Bronchial epithelial cell (primary cell): Measurements from ENCODE around the gene RHOB. TPM values are rescaled to one million over a fixed set of nuclear protein-coding genes. Genes with fewer than 3 reads are reported as not detected.
"Not testable (repeated sequence)": the region's sequence is repeated elsewhere in the genome, so short reads cannot be mapped to it uniquely, and the experiment has no call there.

Experiments used
- DNase-seq: peaks from one replicate; pipeline ENCODE4 v3.0.0-alpha.2; 2010; ENCODE audit warnings: low read depth
- FAIRE-seq: peaks from 2 replicates; lab custom pipeline; 2011; peaks lifted over from hg19 to GRCh38; lab: Jason Lieb, UNC
- H3K27me3 ChIP-seq: 2 replicates; pipeline ENCODE4 v1.5.1; 2011; ENCODE audit warnings: low read length; ENCODE audit not compliant: control insufficient read depth, insufficient read depth
- H3K36me3 ChIP-seq: 2 replicates; pipeline ENCODE4 v1.5.1; 2011; ENCODE audit warnings: low read length; ENCODE audit not compliant: control insufficient read depth, insufficient read depth
- H3K4me3 ChIP-seq: 2 replicates; pipeline ENCODE4 v1.5.1; 2011; ENCODE audit warnings: mild to moderate bottlenecking, low read depth, low read length, control low read depth
- total RNA-seq: library from RNA; depleted of rRNA; stranded (reverse); fragments of >200 nt; gene quantifications from 2 replicates; pipeline ENCODE4 v1.2.1, GENCODE V29; 2014
- TF ChIP-seq, protein P1 (sequence below): IDR thresholded peaks from 2 replicates; pipeline ENCODE4 v1.5.1; 2011; ENCODE audit warnings: mild to moderate bottlenecking, moderate library complexity, low read length, control low read depth, inconsistent platforms; ENCODE audit not compliant: insufficient read depth, severe bottlenecking

The RHOB gene
- total RNA-seq, 1 donor from 2014 or later: 51.9 TPM

DNA sequence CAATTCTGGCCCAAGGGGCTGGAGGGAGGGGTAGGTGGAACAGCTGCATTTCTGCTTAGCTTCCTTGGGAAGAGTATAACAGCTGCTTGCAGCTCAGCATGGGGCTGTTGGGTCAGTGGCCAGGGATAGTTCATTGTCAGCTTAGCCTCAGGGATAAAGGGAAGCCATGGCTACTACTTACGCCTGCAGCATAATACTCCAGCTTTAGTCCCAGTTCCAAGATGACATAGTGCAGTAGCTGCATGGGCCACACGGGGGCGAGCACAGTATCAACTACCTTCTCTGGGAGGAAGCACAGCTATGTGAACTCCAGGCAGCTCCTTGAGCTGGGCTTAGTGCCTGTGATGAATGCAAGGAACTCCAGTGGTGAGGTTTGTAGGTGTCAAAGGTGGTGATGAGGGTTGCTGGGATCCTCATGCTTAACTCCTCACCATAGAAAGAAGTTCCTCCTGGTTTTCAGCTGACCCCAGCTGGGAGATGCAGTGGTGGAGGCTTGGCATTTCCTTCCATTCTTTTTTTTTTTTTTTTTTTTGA is 35.4 kb upstream of the RHOB start:
- FAIRE-seq: no peak
- DNase-seq: peak; percentile 79
- Histone ChIP-seq H3K27me3 (no peaks in the 10 kb centered on the region), H3K36me3 (no peaks in the 10 kb centered on the region), H3K4me3 (no peak overlapping the region)
- TF ChIP-seq, protein P1, sequence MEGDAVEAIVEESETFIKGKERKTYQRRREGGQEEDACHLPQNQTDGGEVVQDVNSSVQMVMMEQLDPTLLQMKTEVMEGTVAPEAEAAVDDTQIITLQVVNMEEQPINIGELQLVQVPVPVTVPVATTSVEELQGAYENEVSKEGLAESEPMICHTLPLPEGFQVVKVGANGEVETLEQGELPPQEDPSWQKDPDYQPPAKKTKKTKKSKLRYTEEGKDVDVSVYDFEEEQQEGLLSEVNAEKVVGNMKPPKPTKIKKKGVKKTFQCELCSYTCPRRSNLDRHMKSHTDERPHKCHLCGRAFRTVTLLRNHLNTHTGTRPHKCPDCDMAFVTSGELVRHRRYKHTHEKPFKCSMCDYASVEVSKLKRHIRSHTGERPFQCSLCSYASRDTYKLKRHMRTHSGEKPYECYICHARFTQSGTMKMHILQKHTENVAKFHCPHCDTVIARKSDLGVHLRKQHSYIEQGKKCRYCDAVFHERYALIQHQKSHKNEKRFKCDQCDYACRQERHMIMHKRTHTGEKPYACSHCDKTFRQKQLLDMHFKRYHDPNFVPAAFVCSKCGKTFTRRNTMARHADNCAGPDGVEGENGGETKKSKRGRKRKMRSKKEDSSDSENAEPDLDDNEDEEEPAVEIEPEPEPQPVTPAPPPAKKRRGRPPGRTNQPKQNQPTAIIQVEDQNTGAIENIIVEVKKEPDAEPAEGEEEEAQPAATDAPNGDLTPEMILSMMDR: peak; percentile 88

DNA sequence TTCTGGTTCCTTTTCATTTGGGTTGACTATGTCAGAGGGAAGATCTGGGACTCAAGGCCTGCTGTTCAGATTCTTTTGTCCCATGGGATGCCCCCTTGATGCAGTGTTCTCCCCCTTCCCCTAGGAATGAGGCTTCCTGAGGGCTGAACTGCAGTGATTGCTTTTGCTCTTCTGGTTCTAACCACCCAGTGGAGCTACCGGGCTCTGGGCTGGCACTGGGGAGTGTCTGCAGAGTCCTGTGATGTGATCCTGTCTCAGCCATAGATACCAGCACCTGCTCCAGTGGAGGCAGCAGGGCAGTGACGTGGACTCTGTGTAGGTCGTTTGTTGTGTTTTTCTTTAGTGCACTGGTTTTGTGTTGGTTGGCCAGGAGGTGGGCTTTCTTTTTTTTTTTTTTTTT is 32.1 kb upstream of the RHOB start:
- FAIRE-seq (no peak), DNase-seq (no peak)
- no peak overlapping the region for H3K4me3 ChIP-seq
- no peaks in the 10 kb centered on the region for H3K36me3 ChIP-seq
- TF ChIP-seq, protein P1: no peak
- H3K27me3 ChIP-seq: no peaks in the 10 kb centered on the region

DNA sequence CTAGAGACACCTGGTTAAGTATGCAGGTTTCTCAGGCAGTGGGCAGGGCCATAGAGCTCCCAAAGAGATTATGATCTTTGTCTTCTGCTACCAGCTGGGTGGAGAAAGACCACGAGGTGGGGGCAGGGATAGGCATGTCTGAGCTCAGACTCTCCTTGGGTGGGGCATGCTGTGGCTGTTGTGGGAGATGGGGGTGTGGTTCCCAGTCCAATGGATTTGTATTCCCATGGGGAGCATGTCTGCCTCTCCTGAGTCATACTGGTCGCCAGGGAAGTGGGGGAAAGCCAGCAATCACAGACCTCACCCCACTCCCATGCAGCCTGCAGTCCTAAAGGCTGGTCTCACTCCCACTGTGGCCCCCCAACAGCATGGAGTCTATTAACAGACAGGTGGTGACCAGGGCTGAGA is 31.4 kb upstream of the RHOB start:
- FAIRE-seq: no peak
- peak; percentile 85 for DNase-seq

DNA sequence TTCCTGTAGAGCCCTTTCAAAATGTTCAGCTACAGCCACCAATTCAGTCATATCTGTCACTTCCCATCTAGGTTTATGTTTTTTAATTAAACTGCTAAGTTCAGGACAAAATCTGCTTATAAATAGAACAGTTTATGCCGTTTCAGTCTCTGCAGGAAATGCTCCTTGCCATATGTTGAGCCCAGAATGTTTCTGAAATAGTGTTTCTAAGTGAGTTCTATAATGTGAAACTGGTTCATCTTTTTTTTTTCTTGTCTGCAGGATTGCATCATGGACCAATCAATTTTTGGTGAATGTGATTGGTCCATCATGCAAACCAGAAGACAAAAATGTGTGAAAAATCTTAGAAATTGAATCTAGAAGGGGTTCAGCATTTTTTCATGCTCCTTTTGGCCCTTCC is 30.2 kb upstream of the RHOB start:
- TF ChIP-seq, protein P1: no peak

More for the DNA sequence above, 31.4 kb upstream of the RHOB start:
- H3K27me3 ChIP-seq: no peaks in the 10 kb centered on the region
- H3K36me3 ChIP-seq: no peaks in the 10 kb centered on the region
- no peak overlapping the region for H3K4me3 ChIP-seq
- TF ChIP-seq, protein P1: no peak

DNA sequence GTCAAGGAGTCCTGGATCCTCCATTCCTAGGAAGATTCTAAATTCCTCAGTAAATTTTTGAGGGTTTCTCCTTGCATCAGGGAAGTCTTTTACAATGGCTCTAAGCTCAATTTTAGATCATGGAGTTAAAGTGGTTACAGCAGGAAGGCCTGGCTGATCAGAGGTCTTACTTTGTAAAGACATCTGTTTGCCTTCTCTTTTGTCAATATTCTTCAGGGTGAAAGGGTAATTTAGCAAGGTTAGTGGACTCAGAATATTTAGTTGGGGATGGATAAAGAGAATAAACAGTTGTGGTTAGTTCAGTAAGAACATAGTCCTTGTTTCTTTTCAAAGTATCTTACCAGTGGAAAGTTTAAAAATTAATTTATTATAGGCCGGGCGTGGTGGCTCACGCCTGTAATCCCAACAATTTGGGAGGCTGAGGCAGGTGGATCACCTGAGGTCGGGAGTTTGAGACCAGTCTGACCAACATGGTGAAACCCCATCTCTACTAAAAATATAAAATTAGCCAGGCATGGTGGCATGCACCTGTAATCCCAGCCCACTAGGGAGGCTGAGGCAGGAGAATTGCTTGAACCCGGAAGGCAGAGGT is 29.5 kb upstream of the RHOB start:
- not testable (repeated sequence) for H3K36me3 ChIP-seq, H3K4me3 ChIP-seq, DNase-seq, FAIRE-seq, H3K27me3 ChIP-seq

More for the DNA sequence above, 30.2 kb upstream of the RHOB start:
- no peaks in the 10 kb centered on the region for H3K27me3 ChIP-seq
- FAIRE-seq: no peak
- no peaks in the 10 kb centered on the region for H3K36me3 ChIP-seq
- no peak overlapping the region for H3K4me3 ChIP-seq
- DNase-seq: no peak

DNA sequence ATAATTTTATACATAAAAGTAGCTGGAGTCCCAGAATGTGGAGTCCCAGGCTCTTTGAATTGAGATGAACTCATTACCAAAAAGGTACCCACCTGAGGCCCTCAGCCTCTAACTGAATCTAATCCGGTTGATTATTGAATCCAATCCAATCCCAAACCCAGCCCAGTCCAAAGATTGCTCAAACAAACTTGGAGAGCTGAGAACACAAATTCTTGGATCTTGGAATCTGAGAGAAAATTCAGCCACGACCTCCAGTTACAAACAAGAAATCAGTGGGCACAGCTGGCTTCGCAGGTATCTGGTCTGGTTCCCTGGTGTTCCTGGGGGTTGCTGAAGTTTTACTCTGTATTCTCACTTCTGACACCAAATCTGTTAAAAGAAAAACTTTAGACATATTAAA is 28.4 kb upstream of the RHOB start:
- H3K27me3 ChIP-seq: no peaks in the 10 kb centered on the region
- no peak for FAIRE-seq
- H3K4me3 ChIP-seq: no peak overlapping the region
- DNase-seq: no peak
- TF ChIP-seq, protein P1: no peak
- H3K36me3 ChIP-seq: no peaks in the 10 kb centered on the region
